Kidney epithelial cell (primary cell): ENCODE results near the gene PCP4L1. TPM values are rescaled to one million over a fixed set of nuclear protein-coding genes. Genes with fewer than 3 reads are reported as not detected.

Experiments used
- DNase-seq: peaks from one replicate; pipeline ENCODE4 v3.0.0-alpha.2; 2010; ENCODE audit warnings: low read depth
- H3K27me3 ChIP-seq: 2 replicates; pipeline ENCODE4 v1.6.0; 2011; ENCODE audit warnings: low read length; ENCODE audit not compliant: control insufficient read depth, insufficient read depth
- H3K36me3 ChIP-seq: 2 replicates; pipeline ENCODE4 v1.5.1; 2011; ENCODE audit warnings: low read length; ENCODE audit not compliant: control insufficient read depth, insufficient read depth
- H3K4me3 ChIP-seq: 2 replicates; pipeline ENCODE4 v1.5.1; 2011; ENCODE audit warnings: low read depth, mild to moderate bottlenecking, control low read depth, low read length
- total RNA-seq: library from RNA; depleted of rRNA; stranded (reverse); fragments of >200 nt; gene quantifications from 2 replicates; pipeline ENCODE4 v1.2.3, GENCODE V29; 2015
- TF ChIP-seq, protein P1 (sequence below): IDR thresholded peaks from 2 replicates; pipeline ENCODE4 v1.5.1; 2011; ENCODE audit warnings: mild to moderate bottlenecking, moderate library complexity, low read length, control low read depth, inconsistent platforms; ENCODE audit not compliant: insufficient read depth, poor library complexity, severe bottlenecking

The PCP4L1 gene
- total RNA-seq, 1 donor from 2014 or later: not detected

DNA sequence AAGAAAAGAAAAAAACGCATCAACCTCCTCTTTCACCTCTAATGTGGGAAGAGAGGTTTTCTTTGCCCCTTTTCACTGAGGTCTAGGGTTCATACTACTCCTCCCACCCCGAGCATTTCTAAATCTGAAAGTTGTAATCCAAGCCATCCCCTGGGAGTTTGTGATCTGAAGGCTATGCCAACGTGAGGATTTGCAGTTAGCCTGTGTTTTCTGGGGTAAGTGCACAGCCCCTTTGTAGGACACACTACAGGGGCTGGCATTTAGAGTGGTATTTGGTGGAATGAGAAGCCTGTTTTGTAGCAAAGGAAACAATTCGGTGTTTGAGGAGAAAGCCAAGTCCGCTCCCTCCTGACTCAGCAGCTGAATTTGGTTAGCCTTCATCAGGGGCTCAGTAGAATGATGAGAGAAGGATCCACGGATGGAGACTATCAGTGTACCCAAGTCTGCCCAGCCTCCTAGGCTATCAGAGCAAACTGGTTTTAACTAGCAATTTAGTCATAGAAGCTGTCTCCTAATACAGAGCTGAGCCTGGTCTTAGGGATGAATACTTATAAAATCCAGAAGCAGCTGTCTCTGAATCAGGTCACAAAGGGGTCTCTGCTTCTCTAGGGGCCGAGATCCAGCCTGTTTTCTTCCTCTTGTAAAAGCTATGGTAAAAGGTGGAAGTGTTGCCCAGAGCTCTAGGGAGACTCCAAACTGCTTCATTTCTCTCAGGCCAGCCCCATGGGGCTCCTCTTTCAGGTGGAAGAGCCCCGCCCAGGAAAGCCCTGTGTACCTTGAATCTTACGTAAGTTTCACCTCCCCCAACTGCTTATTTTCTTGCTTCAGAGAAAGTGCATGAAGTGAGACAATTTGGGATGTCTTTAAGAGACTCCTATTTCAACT, 2.1 kb downstream of the PCP4L1 start:
- Histone ChIP-seq H3K4me3 (no peak overlapping the region), H3K27me3 (peaks cover 42% of the 10 kb centered on the region), H3K36me3 (no peaks in the 10 kb centered on the region)
- DNase-seq: no peak
- TF ChIP-seq, protein P1, sequence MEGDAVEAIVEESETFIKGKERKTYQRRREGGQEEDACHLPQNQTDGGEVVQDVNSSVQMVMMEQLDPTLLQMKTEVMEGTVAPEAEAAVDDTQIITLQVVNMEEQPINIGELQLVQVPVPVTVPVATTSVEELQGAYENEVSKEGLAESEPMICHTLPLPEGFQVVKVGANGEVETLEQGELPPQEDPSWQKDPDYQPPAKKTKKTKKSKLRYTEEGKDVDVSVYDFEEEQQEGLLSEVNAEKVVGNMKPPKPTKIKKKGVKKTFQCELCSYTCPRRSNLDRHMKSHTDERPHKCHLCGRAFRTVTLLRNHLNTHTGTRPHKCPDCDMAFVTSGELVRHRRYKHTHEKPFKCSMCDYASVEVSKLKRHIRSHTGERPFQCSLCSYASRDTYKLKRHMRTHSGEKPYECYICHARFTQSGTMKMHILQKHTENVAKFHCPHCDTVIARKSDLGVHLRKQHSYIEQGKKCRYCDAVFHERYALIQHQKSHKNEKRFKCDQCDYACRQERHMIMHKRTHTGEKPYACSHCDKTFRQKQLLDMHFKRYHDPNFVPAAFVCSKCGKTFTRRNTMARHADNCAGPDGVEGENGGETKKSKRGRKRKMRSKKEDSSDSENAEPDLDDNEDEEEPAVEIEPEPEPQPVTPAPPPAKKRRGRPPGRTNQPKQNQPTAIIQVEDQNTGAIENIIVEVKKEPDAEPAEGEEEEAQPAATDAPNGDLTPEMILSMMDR: no peak

- Histone ChIP-seq H3K27me3 (peaks cover 42% of the 10 kb centered on the region), H3K36me3 (no peaks in the 10 kb centered on the region), H3K4me3 (no peak overlapping the region)
- DNase-seq: no peak
- TF ChIP-seq, protein P1: no peak
These were observed 3.0 kb downstream of the PCP4L1 start for GRCh38 chr1:161261261-161262235.

- DNase-seq: no peak
- Histone ChIP-seq H3K36me3 (no peaks in the 10 kb centered on the region), H3K4me3 (no peak overlapping the region), H3K27me3 (peaks cover 16% of the 10 kb centered on the region)
- TF ChIP-seq, protein P1: no peak
These were observed 6.8 kb downstream of the PCP4L1 start for GRCh38 chr1:161265305-161265704.

DNA sequence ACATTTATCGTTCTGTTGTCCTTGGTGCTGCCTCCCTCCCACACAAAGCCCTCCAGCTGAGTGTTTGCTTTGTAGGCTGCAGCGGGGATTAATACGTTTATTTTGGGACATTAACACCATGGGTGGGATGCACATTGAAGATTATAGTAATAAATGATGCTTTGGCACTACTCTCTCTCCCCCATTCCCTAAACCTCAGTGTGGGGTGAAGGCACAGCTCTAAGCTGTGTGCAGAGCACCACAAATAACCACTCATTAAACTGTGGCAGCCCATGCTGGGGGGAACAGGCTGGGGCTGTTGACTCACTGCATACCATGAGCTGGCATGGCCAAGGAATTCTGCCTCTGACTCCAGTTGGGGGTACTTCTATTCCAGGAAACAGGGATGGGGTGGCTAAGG, 7.7 kb downstream of the PCP4L1 start:
- Histone ChIP-seq H3K36me3 (no peaks in the 10 kb centered on the region), H3K27me3 (peaks cover 7% of the 10 kb centered on the region), H3K4me3 (no peak overlapping the region)
- DNase-seq: no peak
- TF ChIP-seq, protein P1: no peak

DNA sequence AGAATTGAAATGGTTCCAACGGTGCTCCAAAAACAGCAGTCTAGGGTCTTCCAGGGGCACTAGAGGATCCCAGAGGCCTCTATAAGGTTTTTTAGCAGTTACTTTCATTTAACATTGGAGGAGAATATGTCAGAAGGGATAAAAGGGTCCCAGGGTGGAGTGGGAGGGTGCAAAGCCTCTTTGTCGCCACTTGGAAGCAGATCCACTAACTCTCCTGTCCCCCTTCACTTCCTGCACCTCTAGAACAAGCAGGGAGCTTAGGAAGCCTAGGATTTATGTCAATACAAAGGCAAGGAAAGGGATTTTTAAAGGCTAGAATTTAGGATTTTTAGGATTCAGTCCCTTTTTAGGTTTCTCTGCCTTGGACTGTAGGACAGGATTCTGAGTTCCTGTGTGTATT, 8.3 kb downstream of the PCP4L1 start:
- no peak overlapping the region for H3K4me3 ChIP-seq
- DNase-seq: no peak
- peaks cover under 1% of the 10 kb centered on the region for H3K27me3 ChIP-seq
- TF ChIP-seq, protein P1: no peak
- no peaks in the 10 kb centered on the region for H3K36me3 ChIP-seq
